K562 (cell line): ENCODE data around the gene NELL1. TPM values are rescaled to one million over a fixed set of nuclear protein-coding genes. Genes with fewer than 3 reads are reported as not detected.

Source experiments
- ATAC-seq: fragments of 200-7000 bp; cut with Tn5 transposase; 3 replicates; pipeline ENCODE4 v1.9.1; 2020; ENCODE audit warnings: moderate library complexity
- BruUV-seq: library from RNA; stranded (reverse); fragments of 400-500 nt; replicated peaks from 2 replicates; lab custom pipeline; 2021; lab: Mats Ljungman, UMichigan
- CTCF ChIA-PET: fragments of 300-600 bp; formaldehyde crosslinking; extraction: SDS; loops from one replicate; lab custom pipeline; 2021; ENCODE audit warnings: low intra/inter-chr PET ratio; lab: Yijun Ruan, JAX
- POLR2A ChIA-PET: fragments of 300-600, 350-650 bp; sonication (Branson Sonifier 250); formaldehyde crosslinking; extraction: SDS; loops from one replicate; lab custom pipeline; 2021; ENCODE audit warnings: antibody characterized with exemption, inconsistent platforms; lab: Yijun Ruan, JAX
- DNase-seq, 4 experiments: peaks; one replicate each; pipeline versions ENCODE4 v3.0.0 to v3.0.0-alpha.2; 2011 to 2018; ENCODE audit warnings: low spot score in 3 of 4, mixed read lengths in 3 of 4; ENCODE audit errors: extremely low read depth in 1 of 4
- FAIRE-seq: peaks from 2 replicates; lab custom pipeline; 2011; peaks lifted over from hg19 to GRCh38; lab: Jason Lieb, UNC
- H2AFZ ChIP-seq: 2 replicates; pipeline ENCODE4 v1.6.0; 2011; ENCODE audit warnings: low read depth, low read length, control low read depth, inconsistent platforms
- H3K27ac ChIP-seq: fragments of 200-600 bp; 3 replicates; pipeline ENCODE4 v1.8.0; 2011; ENCODE audit warnings: low read depth, mild to moderate bottlenecking, control low read depth, inconsistent platforms, low read length, moderate library complexity, mixed read lengths; ENCODE audit errors: extremely low read depth
- H3K27me3 ChIP-seq, 2 experiments: fragments of 300-600 bp in 1 of 2; 2 replicates in 1 of 2; 3 replicates in 1 of 2; pipeline versions ENCODE4 v1.6.0 to v1.8.0; 2011; ENCODE audit warnings: inconsistent platforms in 2 of 2, low read length in 2 of 2, mild to moderate bottlenecking in 1 of 2, mixed read lengths in 1 of 2, moderate library complexity in 1 of 2; ENCODE audit not compliant: control insufficient read depth in 2 of 2, insufficient read depth in 2 of 2
- H3K36me3 ChIP-seq: fragments of 300-600 bp; 3 replicates; pipeline ENCODE4 v1.8.0; 2011; ENCODE audit warnings: mild to moderate bottlenecking, low read length, inconsistent platforms; ENCODE audit not compliant: control insufficient read depth, insufficient read depth
- H3K4me1 ChIP-seq, 2 experiments: fragments of 200-600 bp in 1 of 2; replicated peaks in 1 of 2; 2 replicates in 1 of 2; 3 replicates in 1 of 2; pipeline versions ENCODE4 v1.5.1 to v1.8.0; 2011; ENCODE audit warnings: inconsistent platforms in 2 of 2, low read length in 2 of 2, mild to moderate bottlenecking in 1 of 2, mixed read lengths in 1 of 2, moderate library complexity in 1 of 2; ENCODE audit not compliant: control insufficient read depth in 2 of 2, insufficient read depth in 2 of 2
- H3K4me2 ChIP-seq: 2 replicates; pipeline ENCODE4 v1.6.1; 2011; ENCODE audit warnings: low read length, control low read depth, inconsistent platforms, mixed read lengths; ENCODE audit not compliant: insufficient read depth
- H3K4me3 ChIP-seq: fragments of 200-600 bp; sonication (generic), shearing (Covaris generic); 2 replicates; pipeline ENCODE4 v1.5.1; 2016; ENCODE audit warnings: control low read depth, inconsistent platforms
- H3K79me2 ChIP-seq: fragments of 200-600 bp; 3 replicates; pipeline ENCODE4 v1.8.0; 2011; ENCODE audit warnings: low read length, inconsistent platforms; ENCODE audit not compliant: control insufficient read depth, insufficient read depth
- H3K9ac ChIP-seq, 2 experiments: 2 replicates each; pipeline versions ENCODE4 v1.6.0 to v1.6.1; 2011; ENCODE audit warnings: low read depth in 2 of 2, low read length in 2 of 2, control low read depth in 1 of 2, inconsistent platforms in 1 of 2, mild to moderate bottlenecking in 1 of 2, mixed read lengths in 1 of 2; ENCODE audit not compliant: insufficient read depth in 1 of 2
- H3K9me1 ChIP-seq: one replicate; pipeline ENCODE4 v1.6.0; 2011; ENCODE audit warnings: inconsistent platforms, mild to moderate bottlenecking, low read length, moderate library complexity; ENCODE audit not compliant: control insufficient read depth, insufficient read depth
- H3K9me3 ChIP-seq: replicated peaks from 2 replicates; pipeline ENCODE4 v1.5.1; 2011; ENCODE audit warnings: low read depth, low read length, inconsistent platforms; ENCODE audit not compliant: control insufficient read depth, insufficient read depth
- H4K20me1 ChIP-seq: replicated peaks from 2 replicates; pipeline ENCODE4 v1.6.1; 2011; ENCODE audit warnings: low read length, inconsistent platforms, mixed read lengths; ENCODE audit not compliant: control insufficient read depth, insufficient read depth
- BHLHE40 ChIP-seq: IDR thresholded peaks from 2 replicates; pipeline ENCODE4 v1.6.1; 2011; ENCODE audit warnings: low read length, improper control_type of control experiment
- BRF1 ChIP-seq: IDR thresholded peaks from 3 replicates; pipeline ENCODE4 v1.6.1; 2011; ENCODE audit warnings: borderline replicate concordance, mild to moderate bottlenecking; ENCODE audit not compliant: insufficient read length; ENCODE audit errors: extremely low read depth
- E4F1 ChIP-seq: fragments of 250-450 bp; sonication (Bioruptor Pico); IDR thresholded peaks from 2 replicates; pipeline ENCODE4 v1.5.0; 2021; ENCODE audit warnings: mild to moderate bottlenecking, borderline replicate concordance
- LARP7 ChIP-seq: fragments of 450-650 bp; IDR thresholded peaks from 2 replicates; pipeline ENCODE4 v1.6.1; 2016
- WGBS: fragments of 100-300 bp; shearing (Covaris generic); methylation state at CpG from one replicate; pipeline ENCODE4 v1.1.6; 2016; ENCODE audit warnings: low coverage, mixed read lengths; ENCODE audit not compliant: insufficient coverage; ENCODE audit errors: missing lambda C conversion rate; 5-methylcytosine and 5-hydroxymethylcytosine counted together
- in situ Hi-C: fragments of 300-500 bp; cut with MboI; formaldehyde crosslinking; loops from 4 replicates; pipeline ENCODE4 v1.15.0; 2018; ENCODE audit warnings: inconsistent platforms, mixed read lengths
- intact Hi-C: fragments of 100-400 bp; cut with micrococcal nuclease; formaldehyde crosslinking; loops from 2 replicates; pipeline ENCODE4 v1.14.2; 2022
- polyA plus RNA-seq, 8 experiments: library from polyadenylated mRNA; depleted of rRNA in 4 of 8; stranded (reverse) in 5 of 8; unstranded in 3 of 8; fragments of >200 nt; fragmentation: Nextera tagmentation in 2 of 8; fragmentation: Illumina TruSeq in 1 of 8; extraction: Ambion mirVana in 2 of 8; extraction: Trizol in 1 of 8; gene quantifications; 2 replicates each; pipeline versions ENCODE4 v1.2.1 to v1.2.3, GENCODE V29; 2011 to 2014; ENCODE audit warnings: inconsistent platforms in 1 of 8, missing spikeins in 1 of 8
- total RNA-seq, 7 experiments: library from RNA; depleted of rRNA in 6 of 7; stranded (reverse); fragments of >200 nt in 6 of 7; fragmentation: Illumina TruSeq in 2 of 7; extraction: Trizol in 2 of 7; gene quantifications; 2 replicates each; pipeline versions ENCODE4 v1.2.1 to v1.2.3, GENCODE V29; 2011 to 2021; ENCODE audit warnings: low replicate concordance in 1 of 7

Gene NELL1
- total and polyA plus RNA-seq, 9 of the 15 experiments (the other 6 are each of a cell fraction or from before 2014, with no cell fraction given) = not detected

GRCh38 chr11:20909995-20910726 is 240.8 kb downstream of the NELL1 start:
- H3K27ac ChIP-seq = no peak overlapping the region
- no peak overlapping the region for H3K4me3 ChIP-seq
- H3K4me2 ChIP-seq = no peak overlapping the region
- no peak overlapping the region for H2AFZ ChIP-seq
- FAIRE-seq (no peak), ATAC-seq (no peak), DNase-seq (no peak)
- in situ Hi-C loops = no loop called here
- H3K36me3 ChIP-seq = no peaks in the 10 kb centered on the region
- intact Hi-C loops = no loop called here
- WGBS = 1% methylated on average over 7 of the region's 7 CpGs
- H3K27me3 ChIP-seq = no peaks in the 10 kb centered on the region
- H3K9me1 ChIP-seq = no peaks in the 10 kb centered on the region
- no peaks in the 10 kb centered on the region for H4K20me1 ChIP-seq
- H3K79me2 ChIP-seq = no peaks in the 10 kb centered on the region
- no peaks in the 10 kb centered on the region for H3K9me3 ChIP-seq
- CTCF ChIA-PET = no interaction called here
- no peaks in the 10 kb centered on the region for H3K4me1 ChIP-seq
- no TSS peak for BruUV-seq
- no peak for TF ChIP-seq BRF1
- no peak for TF ChIP-seq E4F1 (CRISPR knock-in tag)
- no peak for TF ChIP-seq BHLHE40
- TF ChIP-seq LARP7 = no peak
- no peak overlapping the region for H3K9ac ChIP-seq
- POLR2A ChIA-PET = no interaction called here
